Left cardiac atrium (tissue), 4 donors: ENCODE measurements around the gene UPF1. TPM values are rescaled to one million over a fixed set of nuclear protein-coding genes. Genes with fewer than 3 reads are reported as not detected.

ENCODE experiments used
- ATAC-seq, 2 donors: fragments of 200-7000 bp; cut with Tn5 transposase; one replicate each; pipeline ENCODE4 v1.9.1; 2020; ENCODE audit warnings: mild to moderate bottlenecking in 2 of 2, moderate library complexity in 2 of 2
- DNase-seq: peaks from one replicate; pipeline ENCODE4 v3.0.0-alpha.2; 2020
- intact Hi-C, 2 donors: fragments of 100-400 bp; cut with DNase I; formaldehyde crosslinking; loops; one replicate each; pipeline versions ENCODE4 v1.14.1 to v1.15.1; 2022 to 2023
- total RNA-seq, 2 donors: library from RNA; stranded (reverse); fragmentation: NEBNext Ultra II Directional; extraction: Animal tissue kit (Norgen Biotek cat#: 25700); gene quantifications; one replicate each; pipeline ENCODE4 v1.2.1, GENCODE V29; 2021
- donor health status: DM: no; HTN: yes; CAD: no.
- donor health status: DM: no; HTN: yes; CAD: no; lungs with severe emphysema.
- donor health status: DM: yes; HTN: yes; CAD: no.
- donor health status: Dilated cardiomyopathy.

The UPF1 gene
- total RNA-seq, 2 donors from 2014 or later = 33.9 to 41.1 TPM

DNA sequence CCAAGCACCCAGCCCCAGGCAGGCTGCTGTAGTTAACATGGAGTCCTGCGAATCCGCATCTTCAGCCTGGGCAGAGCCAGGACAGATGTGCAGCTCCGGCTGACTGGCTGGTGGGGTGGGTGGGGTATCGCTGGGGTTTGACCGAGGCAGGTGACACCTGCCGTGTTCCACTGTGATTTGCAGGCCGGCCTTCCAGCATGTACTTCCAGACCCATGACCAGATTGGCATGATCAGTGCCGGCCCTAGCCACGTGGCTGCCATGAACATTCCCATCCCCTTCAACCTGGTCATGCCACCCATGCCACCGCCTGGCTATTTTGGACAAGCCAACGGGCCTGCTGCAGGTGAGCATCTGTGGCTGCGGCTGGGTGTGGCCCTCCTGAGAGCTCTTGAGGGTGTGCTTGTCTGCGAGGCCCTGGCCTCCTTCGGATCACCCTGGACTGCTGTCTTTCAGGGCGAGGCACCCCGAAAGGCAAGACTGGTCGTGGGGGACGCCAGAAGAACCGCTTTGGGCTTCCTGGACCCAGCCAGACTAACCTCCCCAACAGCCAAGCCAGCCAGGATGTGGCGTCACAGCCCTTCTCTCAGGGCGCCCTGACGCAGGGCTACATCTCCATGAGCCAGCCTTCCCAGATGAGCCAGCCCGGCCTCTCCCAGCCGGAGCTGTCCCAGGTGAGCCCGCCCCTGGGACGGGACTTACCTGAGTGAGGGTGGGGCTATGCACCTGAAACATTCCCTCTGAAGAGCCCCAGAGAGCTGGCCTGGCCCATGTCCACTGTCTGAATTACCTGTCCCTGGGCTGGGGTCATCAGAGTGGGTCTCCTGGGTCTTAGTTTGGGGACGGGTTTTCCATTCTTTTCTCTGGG is 33.6 kb downstream of the UPF1 start:
- intact Hi-C loops = loop anchor here in 1 of 2 donors (10.0 kb wide), 1 partner anchor 411 kb away; no protein-coding TSS in a partner anchor
- ATAC-seq (no peak), DNase-seq (no peak)

DNA sequence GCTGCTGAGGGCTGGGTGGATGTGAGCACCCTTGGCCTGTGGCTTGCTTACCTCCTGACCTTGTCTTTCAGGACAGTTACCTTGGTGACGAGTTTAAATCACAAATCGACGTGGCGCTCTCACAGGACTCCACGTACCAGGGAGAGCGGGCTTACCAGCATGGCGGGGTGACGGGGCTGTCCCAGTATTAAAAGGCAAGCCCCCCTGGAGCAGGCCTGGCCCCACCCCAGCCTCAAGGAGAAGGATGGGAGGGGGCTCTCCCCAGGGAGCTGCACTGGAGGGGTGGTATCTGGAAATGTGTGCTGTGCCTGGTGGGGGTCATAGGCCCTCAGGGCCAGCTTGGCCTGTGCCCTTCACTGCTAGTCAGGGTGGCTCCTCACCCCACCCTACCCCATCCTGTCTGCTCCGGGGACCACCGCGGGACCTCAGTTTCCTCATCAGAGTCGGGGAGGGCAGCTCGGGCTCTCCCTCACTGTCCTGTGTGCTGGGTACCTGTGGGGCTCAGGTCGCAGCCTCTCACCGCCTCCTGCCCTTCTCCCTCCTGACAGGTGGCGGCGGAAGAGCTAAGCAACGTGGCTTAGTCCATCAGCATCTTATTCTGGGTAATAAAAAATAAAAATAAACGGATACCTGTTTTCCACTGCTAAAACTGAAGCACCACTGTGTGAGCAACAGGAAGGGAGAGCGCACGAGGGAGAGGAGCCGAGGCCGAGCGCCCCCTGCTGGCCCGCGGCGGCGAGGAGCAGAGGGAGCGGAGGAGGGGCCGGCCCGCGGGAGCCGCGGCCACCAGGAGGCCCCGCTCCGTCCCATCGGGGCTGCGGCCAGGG is 34.4 kb downstream of the UPF1 start:
- intact Hi-C loops = loop anchor here in 1 of 2 donors (10.0 kb wide), 1 partner anchor 411 kb away; no protein-coding TSS in a partner anchor
- DNase-seq = peak; percentile 67
- peak; percentile 73 to 88 for ATAC-seq

DNA sequence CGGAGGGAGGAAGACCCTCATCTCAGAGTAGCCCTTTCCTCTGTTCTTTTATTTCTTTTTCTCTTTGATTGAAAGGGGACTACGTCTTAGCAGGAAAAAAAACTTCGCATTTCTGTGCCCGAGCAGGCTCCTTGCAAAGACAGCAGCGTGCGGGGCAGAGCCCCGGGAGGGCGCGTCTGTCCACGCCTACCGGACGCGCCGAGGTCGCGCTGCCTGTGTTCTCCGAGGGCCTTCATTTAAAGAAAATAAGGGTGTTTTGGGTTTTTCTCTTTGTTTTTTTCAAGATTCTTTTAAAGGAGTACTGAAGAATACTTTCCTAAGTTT is 35.0 kb downstream of the UPF1 start:
- ATAC-seq (peak in 1 of 2 donors; percentile 14), DNase-seq (no peak)
- intact Hi-C loops = loop anchor here in 1 of 2 donors (10.0 kb wide), 1 partner anchor 412 kb away; no protein-coding TSS in a partner anchor

DNA sequence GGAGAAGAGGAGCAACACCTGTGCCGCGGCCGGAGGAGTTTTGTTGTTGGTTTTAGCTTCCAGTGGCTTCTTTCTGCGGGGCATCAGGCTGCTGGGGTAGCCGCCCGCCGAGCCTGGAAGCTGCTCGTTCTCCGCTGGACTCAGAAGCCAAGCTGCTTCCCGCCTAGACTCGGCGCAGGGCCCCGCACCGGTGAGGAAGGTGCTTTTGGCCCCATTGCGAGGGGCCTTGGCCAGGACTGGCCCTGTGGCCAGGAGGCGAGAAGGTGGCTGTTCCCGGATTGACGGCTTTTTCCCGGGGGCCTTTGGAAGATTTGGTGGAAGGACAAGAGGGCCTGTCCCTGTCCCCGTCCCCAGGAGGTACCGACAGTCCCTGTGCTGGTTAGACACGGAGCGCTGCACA is 35.4 kb downstream of the UPF1 start:
- ATAC-seq (no peak), DNase-seq (no peak)
- intact Hi-C loops = loop anchor here in 1 of 2 donors (10.0 kb wide), 1 partner anchor 412 kb away; no protein-coding TSS in a partner anchor

DNA sequence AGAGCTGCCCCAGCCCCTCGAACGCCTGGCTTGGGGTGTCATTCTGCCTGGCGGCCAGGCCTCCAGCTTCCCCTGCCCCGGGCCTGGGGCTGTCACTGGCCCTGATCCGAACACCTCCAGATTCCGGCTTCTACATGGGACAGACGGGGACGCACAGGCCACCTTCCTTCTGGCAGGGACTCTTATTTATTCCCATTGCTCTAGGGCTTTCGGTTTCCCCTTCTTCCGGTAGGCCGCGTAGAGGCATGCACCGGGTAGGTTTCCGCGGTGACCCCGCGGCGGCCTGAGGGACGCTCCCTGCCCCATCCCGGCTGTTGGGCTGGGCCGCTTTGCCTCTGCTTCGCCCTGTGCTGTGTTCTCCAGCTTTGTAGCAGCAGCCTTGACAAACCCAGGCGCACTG is 36.0 kb downstream of the UPF1 start:
- DNase-seq (no peak), ATAC-seq (no peak)
- intact Hi-C loops = loop anchor here in 1 of 2 donors (10.0 kb wide), 1 partner anchor 413 kb away; no protein-coding TSS in a partner anchor

DNA sequence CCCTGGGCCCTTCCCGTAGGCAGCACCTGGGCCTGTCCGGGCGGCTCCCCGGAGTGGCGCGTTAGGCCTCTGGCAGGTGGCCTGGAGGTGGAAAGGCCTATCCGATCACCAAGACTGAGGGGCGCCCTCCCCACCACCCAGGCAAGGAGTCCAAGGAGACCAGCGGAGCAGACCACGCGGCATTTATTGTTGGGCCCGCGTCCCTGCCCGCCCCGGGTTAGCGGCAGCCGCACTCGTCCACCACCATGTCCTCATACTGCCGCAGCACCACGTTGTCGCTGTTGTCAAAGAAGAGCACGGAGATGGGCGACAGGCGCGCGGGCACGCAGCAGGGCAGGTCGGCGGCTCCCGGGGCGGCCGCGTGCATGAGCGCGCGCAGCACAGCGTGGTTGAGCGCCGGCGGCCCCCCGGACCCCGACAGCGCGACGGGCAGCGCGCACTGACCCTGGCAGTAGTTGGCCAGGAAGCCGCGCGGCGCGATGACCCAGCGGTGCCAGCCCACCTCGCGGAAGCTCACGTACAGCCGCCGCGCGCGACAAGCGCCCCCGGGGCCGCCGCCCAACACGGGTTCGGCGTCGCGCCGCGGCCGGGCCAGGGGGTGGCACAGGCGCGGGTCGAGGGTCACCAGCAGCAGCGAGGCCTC is 36.7 kb downstream of the UPF1 start:
- no peak for DNase-seq
- intact Hi-C loops = loop anchor here in 1 of 2 donors (10.0 kb wide), 1 partner anchor 414 kb away; no protein-coding TSS in a partner anchor
- no peak for ATAC-seq

DNA sequence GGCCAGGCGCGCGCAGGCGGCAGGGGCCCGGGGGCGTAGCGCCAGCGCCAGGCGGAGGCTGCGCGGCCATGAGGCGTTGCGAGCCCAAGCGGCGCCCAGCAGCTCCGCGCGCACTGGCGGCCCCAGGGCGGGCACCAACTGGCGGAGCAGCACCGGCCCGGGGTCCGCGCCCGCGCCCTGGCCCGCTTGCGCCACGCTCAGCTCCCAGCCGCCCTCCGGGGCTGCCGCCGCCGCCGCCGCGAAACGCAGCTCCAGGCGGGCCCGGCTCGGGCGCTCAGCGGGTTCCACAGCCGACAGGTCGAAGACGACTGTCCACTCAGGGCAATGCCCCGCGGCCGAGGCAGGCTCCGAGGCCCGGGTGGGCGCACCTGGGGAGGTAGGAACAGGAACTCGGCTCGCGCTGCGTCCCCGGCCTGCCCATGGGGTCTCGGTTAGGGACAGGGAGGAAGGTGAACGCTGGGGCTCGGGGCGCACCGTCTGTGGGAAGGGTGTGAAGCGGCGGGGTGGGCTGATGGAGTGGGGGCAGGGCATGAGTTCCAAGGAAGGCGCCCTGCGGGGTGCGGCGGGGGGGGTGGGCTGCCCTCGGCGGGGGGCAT is 37.4 kb downstream of the UPF1 start:
- no peak for DNase-seq
- intact Hi-C loops = loop anchor here in 1 of 2 donors (10.0 kb wide), 1 partner anchor 414 kb away; no protein-coding TSS in a partner anchor

DNA sequence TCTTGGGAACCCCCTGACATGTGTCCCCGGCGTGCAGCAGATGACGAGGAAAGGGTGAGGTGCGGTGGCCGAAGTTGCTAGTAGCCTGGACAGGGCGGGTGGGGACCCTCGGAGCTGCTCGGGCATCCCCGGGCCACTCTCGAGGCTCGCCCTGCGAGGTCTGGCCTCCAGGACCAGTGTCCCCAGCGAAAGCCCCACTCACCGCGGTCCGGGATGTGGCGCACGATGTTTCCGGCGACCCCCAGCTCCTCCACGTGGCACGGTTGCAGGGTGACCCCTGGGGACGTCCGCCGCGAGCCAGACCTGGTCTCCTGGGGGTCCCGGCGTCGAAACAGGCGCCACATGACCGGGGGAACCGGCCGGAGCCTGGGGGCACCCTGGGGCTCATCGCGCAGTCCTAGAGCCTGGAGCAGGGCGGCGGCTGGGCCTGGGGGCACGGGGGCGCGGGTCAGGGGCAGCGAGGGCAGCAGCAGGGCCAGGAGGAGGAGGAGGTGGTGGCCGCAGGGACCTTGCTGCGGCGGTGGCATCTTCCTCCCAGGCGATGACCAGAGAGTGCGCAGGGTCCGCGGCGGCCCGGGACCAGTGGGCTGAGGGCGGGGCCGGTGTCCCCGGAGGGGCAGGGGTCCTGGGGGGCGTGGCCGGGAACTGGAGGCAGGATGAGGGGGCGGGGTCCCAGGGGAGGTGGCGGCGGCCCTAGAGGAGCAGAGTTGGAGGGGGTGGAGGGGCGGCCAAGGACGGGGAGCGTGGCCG is 38.2 kb downstream of the UPF1 start:
- intact Hi-C loops = loop anchor here in 1 of 2 donors (10.0 kb wide), 1 partner anchor 415 kb away; no protein-coding TSS in a partner anchor
- peak in 1 of 2 donors; percentile 5 for ATAC-seq
- no peak for DNase-seq

More for the DNA sequence above, 37.4 kb downstream of the UPF1 start:
- peak in 1 of 2 donors; percentile 13 for ATAC-seq

DNA sequence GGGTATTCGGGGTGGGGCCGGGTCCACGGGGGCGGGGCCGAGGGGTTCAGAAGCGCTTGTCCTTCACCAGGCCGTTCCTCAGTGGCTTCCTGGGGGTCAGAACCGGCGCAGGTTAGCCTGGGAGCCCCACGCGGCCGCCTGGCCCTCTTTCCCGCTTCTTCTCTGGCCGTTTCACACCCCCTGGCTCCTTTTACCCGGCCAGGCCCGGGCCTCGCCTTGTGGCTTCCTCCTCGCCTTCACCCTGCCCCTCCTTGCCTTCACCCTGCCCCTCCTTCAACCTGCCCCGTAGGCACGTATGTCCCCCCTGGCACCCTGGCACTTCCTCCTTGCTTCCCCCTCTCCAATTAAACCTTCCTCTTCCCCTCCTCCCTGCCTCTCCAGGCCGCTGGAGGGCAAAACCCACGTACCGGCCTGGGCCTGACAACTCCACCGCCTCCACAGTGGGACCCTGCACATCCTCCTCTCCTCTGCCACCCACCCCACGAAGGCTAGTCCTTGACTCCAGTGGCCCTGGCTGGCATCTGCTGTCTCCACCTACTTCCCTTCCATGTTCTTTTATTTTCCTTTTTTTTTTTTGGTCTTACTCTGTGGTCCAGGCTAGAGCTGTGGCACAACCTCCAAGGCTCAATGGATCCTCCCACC is 38.9 kb downstream of the UPF1 start:
- ATAC-seq (no peak), DNase-seq (no peak)
- intact Hi-C loops = no loop called here

DNA sequence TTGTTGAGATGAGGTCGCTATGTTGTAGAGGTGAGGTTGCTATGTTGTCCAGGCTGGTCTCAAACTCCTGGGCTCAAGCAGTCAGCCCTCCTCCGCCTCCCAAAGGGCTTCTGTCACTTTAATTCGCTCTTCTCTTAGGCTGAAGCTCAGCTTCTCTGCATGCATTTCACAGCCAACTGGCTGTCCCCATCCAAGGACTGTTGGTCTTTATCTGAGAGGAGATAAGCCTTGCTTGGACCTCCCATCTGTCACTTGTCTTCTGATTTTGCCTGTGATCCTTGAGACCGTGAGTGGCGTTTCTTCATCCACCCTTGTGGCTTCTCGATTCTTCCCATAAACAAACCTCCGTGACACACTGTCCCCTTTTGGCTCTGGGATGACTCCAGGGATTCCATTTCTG is 39.8 kb downstream of the UPF1 start:
- ATAC-seq = no peak
- no peak for DNase-seq
- intact Hi-C loops = no loop called here

DNA sequence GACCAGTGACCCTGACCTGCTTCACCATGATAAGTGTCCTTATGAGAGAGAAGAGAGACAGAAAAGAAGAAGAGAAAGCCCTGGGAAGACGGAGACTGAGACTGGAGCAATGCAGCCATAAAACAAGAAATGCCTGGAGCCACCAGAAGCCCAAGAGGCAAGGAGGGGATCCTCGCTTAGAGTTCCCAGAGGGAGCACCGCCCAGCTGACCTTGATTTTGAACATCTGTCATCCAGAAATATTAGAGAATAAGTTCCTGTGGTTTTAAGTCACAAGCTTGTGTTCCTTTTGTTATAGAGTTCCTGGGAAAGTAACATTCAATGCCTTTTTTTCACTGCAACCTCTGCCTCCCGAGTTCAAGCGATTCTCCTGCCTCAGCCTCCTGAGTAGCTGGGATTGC is 44.0 kb downstream of the UPF1 start:
- ATAC-seq (no peak), DNase-seq (no peak)
- intact Hi-C loops = no loop called here

DNA sequence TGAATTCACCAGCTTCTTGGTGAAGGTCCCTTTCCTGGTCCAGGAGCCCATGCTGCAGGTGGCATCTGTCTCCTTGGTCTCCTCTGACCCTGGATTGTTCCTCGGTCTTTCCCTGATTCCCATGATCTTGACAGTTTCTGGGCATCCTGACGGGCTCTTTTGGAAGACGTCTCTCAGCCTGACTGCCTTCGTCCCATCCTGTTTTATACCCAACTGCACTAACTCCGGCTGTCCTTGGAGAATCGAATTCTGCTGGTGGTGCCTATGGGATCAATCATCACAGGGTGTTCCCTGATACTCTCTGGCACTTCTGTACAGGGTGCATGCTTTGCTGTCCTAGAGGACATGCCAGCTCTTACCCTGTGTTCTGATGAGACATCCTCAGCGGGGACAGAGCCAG is 45.1 kb downstream of the UPF1 start:
- DNase-seq (no peak), ATAC-seq (no peak)
- intact Hi-C loops = no loop called here

DNA sequence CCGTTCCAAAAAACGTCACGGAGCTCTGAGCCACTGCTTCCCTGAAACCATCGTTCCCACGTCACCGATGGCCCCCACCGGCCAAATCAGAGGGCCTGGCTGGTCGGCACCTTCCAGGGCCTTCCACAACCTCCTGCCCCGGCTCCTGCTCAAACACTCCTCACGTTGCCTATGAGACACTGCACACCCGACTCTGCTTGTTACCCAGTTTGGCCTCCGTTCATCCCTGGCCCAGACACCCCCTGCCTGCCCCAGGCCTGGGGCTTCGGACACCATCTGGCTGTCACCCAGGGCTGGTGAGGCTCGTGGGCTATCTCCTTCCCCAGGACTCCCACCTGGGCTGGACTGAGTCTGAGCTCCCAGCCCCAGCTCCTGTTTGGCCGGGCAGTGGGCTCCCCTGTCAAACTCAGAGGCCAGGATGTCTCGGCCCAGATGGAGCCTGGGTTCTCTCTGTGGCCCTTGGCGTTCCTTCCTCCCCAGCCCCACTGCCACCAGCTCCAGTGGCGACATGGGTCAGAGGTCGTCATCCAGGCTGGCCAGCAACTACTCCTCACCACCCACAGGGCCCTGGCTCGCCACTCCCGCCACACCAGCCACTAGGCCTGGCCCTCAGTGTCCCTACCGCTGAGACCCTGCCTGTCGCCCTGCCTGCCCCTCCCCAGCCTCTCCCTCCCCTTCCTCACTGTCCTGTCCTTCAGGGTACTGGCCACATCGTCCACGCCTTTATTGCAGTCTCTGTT is 46.5 kb downstream of the UPF1 start:
- intact Hi-C loops = no loop called here
- ATAC-seq (no peak), DNase-seq (no peak)

DNA sequence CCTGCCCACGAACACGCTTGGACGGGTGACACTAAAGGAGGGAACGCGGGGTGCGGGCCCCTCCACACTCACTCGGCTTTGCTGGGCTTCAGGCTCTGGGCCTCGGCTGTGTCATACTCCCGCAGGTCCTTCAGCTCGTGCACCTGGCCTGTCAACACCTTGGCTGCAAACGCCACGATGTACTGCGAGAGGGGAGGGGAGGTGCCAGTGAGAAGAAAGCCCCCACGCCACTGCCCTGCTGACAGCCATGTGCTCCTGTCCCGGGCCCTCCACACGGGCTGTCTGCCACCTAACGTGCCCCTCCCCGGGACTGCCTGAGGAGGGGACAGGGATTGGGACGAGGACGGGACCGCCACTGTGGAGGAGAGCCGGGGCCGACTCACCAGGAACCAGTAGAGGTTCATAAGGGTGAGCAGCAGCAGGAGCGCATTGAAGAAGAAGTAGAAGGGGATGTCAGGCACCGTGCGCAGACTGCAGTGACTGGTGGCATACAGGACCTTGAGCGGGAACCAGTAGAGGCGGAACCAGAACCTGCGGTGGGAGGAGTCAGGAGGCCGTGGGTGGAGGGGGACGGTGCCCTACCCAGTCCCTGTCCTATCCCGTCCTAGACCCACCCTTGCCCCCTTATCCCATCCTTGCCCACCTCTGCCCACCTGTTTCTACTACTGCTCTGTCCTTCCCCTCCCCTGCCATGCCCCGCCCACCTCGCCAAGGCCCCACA is 47.3 kb downstream of the UPF1 start:
- DNase-seq = no peak
- intact Hi-C loops = no loop called here
- peak in 1 of 2 donors; percentile 8 for ATAC-seq

DNA sequence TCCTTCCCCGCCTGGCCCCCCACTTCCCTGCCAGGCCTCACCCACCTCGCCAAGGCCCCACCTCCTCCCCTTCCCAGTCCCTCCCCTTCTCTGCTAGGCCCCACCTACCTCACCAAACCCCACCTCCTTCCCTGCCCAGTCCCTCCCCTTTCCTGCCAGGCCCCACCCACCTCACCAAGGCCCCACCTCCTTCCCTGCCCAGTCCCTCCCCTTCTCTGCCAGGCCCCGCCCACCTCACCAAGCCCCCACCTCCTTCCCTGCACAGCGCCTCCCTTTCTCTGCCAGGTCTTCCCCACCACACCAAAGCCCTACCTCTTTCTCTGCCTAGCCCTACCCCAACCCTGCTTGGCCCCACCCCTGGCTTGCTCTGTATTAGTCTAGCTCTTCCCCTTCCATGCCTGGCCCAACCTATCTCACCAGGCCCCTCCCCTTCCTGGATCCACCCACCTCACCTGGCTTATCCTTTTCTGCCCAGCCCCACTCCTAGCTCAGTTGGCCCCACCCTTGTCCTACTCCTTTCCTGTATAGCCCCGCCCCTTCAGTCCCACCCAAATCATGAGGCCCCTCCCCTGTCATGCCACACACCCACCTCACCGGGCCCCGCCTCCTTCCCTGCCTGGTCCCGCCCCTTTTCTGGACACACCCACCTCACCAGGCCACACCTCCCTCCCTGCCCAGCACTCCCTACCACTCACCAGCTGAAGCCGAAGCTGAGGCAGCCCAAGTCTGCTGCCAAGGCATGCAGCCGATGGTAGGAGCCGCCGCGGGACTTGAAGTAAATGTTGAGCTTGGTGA is 48.0 kb downstream of the UPF1 start:
- DNase-seq (no peak), ATAC-seq (peak in 1 of 2 donors; percentile 29)
- intact Hi-C loops = no loop called here

DNA sequence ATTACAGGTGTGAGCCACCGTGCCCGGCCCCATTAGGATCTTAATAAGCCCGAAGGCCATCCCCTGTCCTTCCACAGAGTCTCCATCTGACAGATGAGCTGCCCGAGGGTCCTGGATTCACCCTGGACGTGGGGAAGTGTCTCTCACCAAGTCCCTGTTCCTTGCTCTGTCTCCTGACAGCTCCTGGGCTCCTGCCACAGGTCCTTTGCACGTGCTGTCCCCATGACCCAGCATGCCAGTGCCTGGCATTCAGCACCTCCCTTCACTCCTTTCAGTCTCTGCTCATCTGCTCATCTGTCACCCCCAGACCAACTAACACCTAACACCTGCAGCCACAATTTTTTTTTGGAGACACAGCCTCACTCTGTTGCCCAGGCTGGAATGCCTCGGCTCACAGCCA is 49.7 kb downstream of the UPF1 start:
- intact Hi-C loops = no loop called here
- ATAC-seq = no peak
- DNase-seq = no peak
